LHCN-M2 (cell line): ENCODE measurements around the gene WWP2. TPM values are rescaled to one million over a fixed set of nuclear protein-coding genes. Genes with fewer than 3 reads are reported as not detected.

Experiments used
- DNase-seq: peaks from one replicate; pipeline ENCODE4 v3.0.0-alpha.2; 2012; ENCODE audit warnings: low read depth
- total RNA-seq: library from RNA; depleted of rRNA; stranded (reverse); fragments of >200 nt; gene quantifications from 2 replicates; pipeline ENCODE4 v1.2.3, GENCODE V29; 2014

The WWP2 gene
- total RNA-seq, 1 experiment from 2014 or later, result 20.8 TPM

DNA sequence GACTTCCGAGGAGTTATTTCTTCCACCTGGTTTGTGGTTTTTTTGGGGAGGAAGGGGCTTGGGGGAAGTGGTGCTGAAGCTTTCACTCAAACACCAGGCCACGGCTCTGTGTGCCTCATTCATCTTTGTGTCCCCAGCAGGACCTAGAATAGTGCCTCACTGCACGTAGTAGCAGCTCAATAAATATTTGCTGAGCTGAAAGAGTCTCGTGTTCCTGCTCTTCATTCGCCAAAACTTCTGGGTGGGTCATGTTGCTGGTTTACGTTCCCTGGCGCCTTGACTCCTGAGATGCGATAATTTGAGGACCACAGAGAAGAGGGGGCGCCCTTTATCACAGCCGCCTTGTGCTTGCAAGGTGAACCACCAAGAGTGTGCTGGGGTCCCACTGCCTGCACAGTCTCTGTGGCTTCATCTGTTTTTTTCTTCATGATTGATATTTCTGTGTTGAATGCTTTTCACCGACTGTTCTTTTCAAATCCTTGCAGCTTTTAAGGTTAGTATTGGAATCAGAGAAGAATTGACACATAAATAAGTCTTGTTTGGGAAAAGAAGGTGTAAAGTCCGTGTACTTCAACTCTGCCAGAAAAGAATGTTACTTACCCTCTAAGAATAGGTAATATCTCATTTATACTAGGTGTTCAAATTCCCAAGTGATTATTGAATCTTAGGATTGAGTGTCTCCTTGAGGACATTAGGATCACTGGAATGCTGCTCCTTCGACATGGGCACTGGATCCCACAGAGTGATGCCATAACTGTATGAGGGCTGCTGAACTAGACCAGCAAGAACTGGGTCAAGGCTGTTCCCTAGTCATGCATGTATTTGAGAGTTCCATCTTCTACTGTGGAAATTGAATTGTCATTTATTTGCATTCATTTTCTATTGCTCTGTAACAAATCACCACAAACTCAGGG is 96.3 kb downstream of the WWP2 start:
- no peak for DNase-seq

- DNase-seq, result no peak
Measured at GRCh38 chr16:69859105-69859989, 97.2 kb downstream of the WWP2 start.

GRCh38 chr16:69860233-69861231 is 98.4 kb downstream of the WWP2 start:
- no peak for DNase-seq

GRCh38 chr16:69861292-69862030 is 99.3 kb downstream of the WWP2 start:
- peak; percentile 35 for DNase-seq

GRCh38 chr16:69863401-69864281 is 101.5 kb downstream of the WWP2 start:
- no peak for DNase-seq

DNA sequence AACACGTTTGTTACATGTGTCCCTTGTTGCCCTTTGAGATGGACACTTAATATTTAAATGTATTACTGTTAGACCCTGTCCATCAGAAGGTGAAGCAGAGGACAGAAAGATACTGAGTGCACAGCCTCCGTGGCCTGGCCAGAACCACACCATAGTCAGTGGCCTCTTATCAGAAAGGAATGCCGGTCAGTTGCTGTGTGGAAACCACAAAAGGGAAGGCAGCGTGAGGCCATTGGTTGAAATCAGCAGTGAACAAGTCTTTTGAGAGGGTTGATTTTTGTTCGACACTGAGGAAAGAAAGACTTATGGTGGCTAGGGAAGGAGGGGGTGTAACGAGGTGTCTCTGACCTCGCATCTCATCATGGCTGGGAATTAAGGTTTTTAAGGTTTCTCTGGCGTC is 103.6 kb downstream of the WWP2 start:
- peak; percentile 67 for DNase-seq

GRCh38 chr16:69867784-69868560 is 105.8 kb downstream of the WWP2 start:
- DNase-seq, result peak; percentile 22

DNA sequence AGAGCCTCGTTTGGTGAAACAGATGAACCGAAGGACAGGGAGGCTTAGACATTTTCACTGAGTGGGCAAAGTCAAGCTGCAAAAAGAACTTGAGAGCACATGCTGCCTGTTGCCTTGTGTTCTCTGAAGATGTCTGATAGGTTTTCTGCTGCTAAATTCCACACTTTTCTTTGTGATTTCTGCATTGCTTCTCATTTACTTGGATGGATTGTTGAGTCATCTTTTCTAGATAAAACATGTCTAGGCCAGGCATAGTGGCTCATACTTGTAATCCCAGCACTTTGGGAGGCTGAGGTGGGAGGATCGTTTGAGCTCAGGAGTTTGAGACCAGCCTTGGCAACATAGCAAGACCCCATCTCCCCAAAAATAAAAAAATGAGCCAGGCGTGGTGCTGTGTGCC is 108.6 kb downstream of the WWP2 start:
- DNase-seq, result no peak

GRCh38 chr16:69871708-69872107 is 109.6 kb downstream of the WWP2 start:
- DNase-seq, result no peak

DNA sequence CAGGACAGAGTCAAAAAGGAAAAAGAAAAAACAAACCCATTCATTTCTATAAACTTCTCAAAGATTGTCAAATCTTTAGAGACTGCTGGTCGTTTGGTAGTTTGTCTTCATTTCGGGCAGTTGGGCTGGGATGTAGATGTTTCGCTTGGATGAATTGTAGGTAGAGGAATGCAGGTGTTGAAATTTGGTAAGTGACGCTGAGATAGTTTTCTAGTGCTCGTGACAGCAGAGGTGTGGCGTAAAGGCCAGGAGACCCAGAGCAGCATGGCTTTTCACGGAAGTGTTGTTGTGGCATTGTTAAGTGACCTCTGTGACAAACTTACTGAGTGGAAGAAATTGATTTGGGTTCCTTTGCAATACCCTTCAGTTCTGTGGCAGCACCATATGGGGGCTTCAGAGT is 110.8 kb downstream of the WWP2 start:
- no peak for DNase-seq

- no peak for DNase-seq
Measured at GRCh38 chr16:69873783-69874182, 111.7 kb downstream of the WWP2 start.

GRCh38 chr16:69874271-69874670 is 112.1 kb downstream of the WWP2 start:
- DNase-seq, result no peak

DNA sequence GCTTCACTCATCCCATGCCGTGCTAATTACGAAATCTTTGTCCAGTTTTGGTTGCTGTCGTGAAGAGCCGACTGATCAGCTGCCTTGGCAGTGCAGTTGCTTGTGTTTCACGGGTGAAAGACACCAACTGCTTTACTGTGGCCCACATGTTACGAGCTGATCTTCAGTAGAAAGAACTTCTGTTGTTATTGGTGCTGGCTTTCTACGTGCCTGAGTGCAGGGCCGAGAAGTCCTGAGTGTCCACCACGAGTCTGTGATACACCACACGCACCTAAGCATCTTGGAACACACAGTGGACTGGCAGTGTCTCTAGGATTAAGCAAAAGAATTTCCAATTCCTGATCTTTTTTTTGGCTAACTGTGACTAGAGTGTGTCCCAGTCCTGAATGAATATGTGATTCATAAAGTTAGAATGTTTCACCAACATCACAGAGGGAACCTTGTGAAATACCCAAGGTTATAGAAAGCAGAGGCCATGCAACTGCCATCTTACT is 118.6 kb downstream of the WWP2 start:
- DNase-seq, result peak; percentile 59

DNA sequence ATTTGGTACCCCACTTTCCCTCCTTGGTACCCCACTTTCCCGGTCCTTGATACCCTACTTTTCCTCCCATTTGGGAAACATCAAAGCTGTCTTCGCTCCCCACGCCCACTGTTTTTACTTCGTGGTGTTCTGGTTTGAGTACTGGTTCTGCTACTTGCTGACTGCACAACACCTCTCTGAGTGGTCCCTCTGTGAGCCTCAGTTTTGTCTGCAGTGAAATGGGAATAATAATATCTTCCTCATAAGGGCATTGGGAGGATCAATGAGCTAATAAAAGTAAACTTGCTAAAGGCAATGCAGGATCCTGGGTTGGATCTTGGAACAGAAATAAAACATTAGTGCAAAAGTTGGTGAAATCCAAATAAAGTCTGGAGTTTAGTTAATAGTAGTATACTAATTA is 119.0 kb downstream of the WWP2 start:
- DNase-seq, result no peak

GRCh38 chr16:69883744-69884143 is 121.6 kb downstream of the WWP2 start:
- DNase-seq, result no peak

DNA sequence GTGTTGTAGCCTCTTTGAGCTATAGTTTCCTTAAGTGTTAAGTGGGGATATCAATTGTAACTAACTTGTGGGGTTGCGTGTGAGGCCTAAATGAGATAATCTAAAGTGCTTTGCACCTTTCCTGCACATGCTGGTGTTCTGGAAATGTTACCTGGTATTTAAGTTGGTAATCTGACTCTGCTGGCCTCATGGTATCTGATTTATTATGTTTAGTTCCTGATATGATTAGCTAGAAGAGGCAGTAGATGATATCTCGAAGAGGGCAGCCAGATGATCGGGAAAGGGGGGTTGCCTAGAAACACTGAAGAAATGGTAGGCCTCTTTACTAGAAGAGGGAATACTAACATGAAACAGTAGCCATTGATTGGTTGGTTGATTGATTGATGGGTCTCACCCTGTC is 123.6 kb downstream of the WWP2 start:
- no peak for DNase-seq

GRCh38 chr16:69886726-69887125 is 124.6 kb downstream of the WWP2 start:
- DNase-seq, result no peak

DNA sequence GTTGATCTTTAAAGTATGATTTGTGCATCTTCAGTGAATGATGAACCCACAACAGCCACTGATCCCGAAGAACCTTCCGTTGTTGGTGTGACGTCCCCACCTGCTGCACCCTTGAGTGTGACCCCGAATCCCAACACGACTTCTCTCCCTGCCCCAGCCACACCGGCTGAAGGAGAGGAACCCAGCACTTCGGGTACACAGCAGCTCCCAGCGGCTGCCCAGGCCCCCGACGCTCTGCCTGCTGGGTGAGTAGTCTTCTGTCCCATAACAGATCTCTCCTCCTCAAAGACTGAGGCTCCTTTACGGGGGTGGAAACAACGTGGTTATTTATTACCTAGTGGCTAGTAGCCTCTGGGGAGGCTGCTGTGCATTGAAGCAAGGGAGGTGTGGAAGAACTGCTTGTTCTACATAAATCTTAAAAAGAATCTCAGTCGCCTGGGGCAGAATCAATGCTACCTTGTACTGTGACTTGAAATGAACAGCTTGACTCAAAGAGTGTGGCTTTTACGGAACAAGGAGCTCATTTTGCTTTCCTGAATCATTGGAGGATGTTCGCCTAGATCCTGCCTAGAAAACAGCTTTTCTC is 126.0 kb downstream of the WWP2 start:
- DNase-seq, result no peak
